ENCODE measurements around the gene TMEM61.
"Not testable (repeated sequence)": the region's sequence is repeated elsewhere in the genome, so short reads cannot be mapped to it uniquely, and the experiment has no call there.

Gene TMEM61

GRCh38 chr1:55015731-55016620, 35.5 kb downstream of the TMEM61 start:
- no peak overlapping the region for H3K4me3 ChIP-seq (ENCODE audit: low read depth, low read length)
- no peak for DNase-seq (ENCODE audit: low read depth)
- TF ChIP-seq CTCF (conservative IDR thresholded peaks at IDR 0.05; ENCODE audit: low read depth, low read length): no peak

- H3K4me3 ChIP-seq (ENCODE audit: low read depth, low read length): no peak overlapping the region
- TF ChIP-seq CTCF (conservative IDR thresholded peaks at IDR 0.05; ENCODE audit: low read depth, low read length): no peak
- DNase-seq (ENCODE audit: low read depth): no peak
These were observed 38.0 kb downstream of the TMEM61 start for GRCh38 chr1:55018395-55018794.

- peak; percentile 91 for DNase-seq (ENCODE audit: low read depth)
- TF ChIP-seq CTCF (conservative IDR thresholded peaks at IDR 0.05; ENCODE audit: low read depth, low read length): peak; percentile 92
- no peak overlapping the region for H3K4me3 ChIP-seq (ENCODE audit: low read depth, low read length)
These were observed 41.6 kb downstream of the TMEM61 start for GRCh38 chr1:55021942-55022546.

- DNase-seq (ENCODE audit: low read depth); H3K4me3 ChIP-seq (ENCODE audit: low read depth, low read length): not testable (repeated sequence)
These were observed 43.7 kb downstream of the TMEM61 start for GRCh38 chr1:55024163-55024562.

- DNase-seq (ENCODE audit: low read depth); H3K4me3 ChIP-seq (ENCODE audit: low read depth, low read length): not testable (repeated sequence)
These were observed 46.3 kb downstream of the TMEM61 start for GRCh38 chr1:55026682-55027081.

GRCh38 chr1:55031098-55031497, 50.7 kb downstream of the TMEM61 start:
- not testable (repeated sequence) for H3K4me3 ChIP-seq (ENCODE audit: low read depth, low read length); DNase-seq (ENCODE audit: low read depth)

- no peak overlapping the region for H3K4me3 ChIP-seq (ENCODE audit: low read depth, low read length)
- DNase-seq (ENCODE audit: low read depth): no peak
- no peak for TF ChIP-seq CTCF (conservative IDR thresholded peaks at IDR 0.05; ENCODE audit: low read depth, low read length)
These were observed 52.8 kb downstream of the TMEM61 start for GRCh38 chr1:55033265-55033614.

GRCh38 chr1:55034476-55035133, 54.2 kb downstream of the TMEM61 start:
- DNase-seq (ENCODE audit: low read depth): no peak
- H3K4me3 ChIP-seq (ENCODE audit: low read depth, low read length): no peak overlapping the region
- TF ChIP-seq CTCF (conservative IDR thresholded peaks at IDR 0.05; ENCODE audit: low read depth, low read length): no peak

All from choroid plexus epithelial cell (primary cell).